ENCODE measurements around the gene TAS2R16. TPM values are rescaled to one million over a fixed set of nuclear protein-coding genes. Genes with fewer than 3 reads are reported as not detected.

The TAS2R16 gene
- total and polyA plus RNA-seq, 2 donors (not counting 3 experiments of a cell fraction or from before 2014, with no cell fraction given): not detected

DNA sequence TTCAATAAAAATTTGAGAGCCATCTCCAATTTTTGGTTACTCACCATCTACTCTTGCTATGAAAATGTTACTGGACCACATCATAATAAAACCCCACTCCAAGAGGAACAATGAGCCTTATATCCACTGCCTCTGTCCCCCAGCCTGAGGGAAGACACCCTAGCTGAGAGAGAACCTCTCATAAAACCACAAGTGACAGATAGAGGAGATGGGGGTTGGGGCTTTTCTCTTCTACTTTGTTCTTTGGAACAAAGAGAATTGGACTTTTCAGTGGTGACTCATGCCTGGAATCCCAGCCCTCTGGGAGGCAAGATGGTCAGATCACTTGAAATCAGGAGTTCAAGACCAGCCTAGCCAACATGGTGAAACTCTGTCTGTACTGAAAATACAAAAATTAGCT, 27.6 kb upstream of the TAS2R16 start:
- no peak overlapping the region for H2AFZ ChIP-seq (ENCODE audit: low read depth, low read length)
- H3K36me3 ChIP-seq (ENCODE audit: control insufficient read depth in 2 of 2, extremely low read depth in 1 of 2, insufficient read depth in 2 of 2, low read length in 2 of 2): no peaks in the 10 kb centered on the region
- FAIRE-seq: no peak
- H3K79me2 ChIP-seq (ENCODE audit: control insufficient read depth, insufficient read depth, low read length): no peaks in the 10 kb centered on the region
- dilution Hi-C loops (cut with MboI; ENCODE audit: extremely low pct_ligation_motif_present, low sequenced_read_pairs): no loop called here
- BruUV-seq (replicated peaks): no TSS peak
- no peak overlapping the region for H3K9ac ChIP-seq (replicated peaks; ENCODE audit: extremely low read depth, insufficient read depth, low read length)
- intact Hi-C loops (cut with micrococcal nuclease): no loop called here
- TF ChIP-seq JUN (IDR thresholded peaks at IDR 0.05; ENCODE audit: borderline replicate concordance, insufficient read depth, insufficient read length, low read depth): no peak
- no peak for TF ChIP-seq MAX (IDR thresholded peaks at IDR 0.05; ENCODE audit: insufficient read depth, insufficient read length)
- TF ChIP-seq, protein P1, sequence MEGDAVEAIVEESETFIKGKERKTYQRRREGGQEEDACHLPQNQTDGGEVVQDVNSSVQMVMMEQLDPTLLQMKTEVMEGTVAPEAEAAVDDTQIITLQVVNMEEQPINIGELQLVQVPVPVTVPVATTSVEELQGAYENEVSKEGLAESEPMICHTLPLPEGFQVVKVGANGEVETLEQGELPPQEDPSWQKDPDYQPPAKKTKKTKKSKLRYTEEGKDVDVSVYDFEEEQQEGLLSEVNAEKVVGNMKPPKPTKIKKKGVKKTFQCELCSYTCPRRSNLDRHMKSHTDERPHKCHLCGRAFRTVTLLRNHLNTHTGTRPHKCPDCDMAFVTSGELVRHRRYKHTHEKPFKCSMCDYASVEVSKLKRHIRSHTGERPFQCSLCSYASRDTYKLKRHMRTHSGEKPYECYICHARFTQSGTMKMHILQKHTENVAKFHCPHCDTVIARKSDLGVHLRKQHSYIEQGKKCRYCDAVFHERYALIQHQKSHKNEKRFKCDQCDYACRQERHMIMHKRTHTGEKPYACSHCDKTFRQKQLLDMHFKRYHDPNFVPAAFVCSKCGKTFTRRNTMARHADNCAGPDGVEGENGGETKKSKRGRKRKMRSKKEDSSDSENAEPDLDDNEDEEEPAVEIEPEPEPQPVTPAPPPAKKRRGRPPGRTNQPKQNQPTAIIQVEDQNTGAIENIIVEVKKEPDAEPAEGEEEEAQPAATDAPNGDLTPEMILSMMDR (IDR thresholded peaks at IDR 0.05; ENCODE audit: extremely low read depth in 1 of 2, insufficient read depth in 1 of 2, low read depth in 1 of 2, low read length in 2 of 2): no peak
- no peak for TF ChIP-seq FOS (IDR thresholded peaks at IDR 0.05; ENCODE audit: borderline replicate concordance, insufficient read depth, low read length)
- TF ChIP-seq MYC (IDR thresholded peaks at IDR 0.05; ENCODE audit: low read depth, low read length): no peak
- no peak for TF ChIP-seq EZH2 (IDR thresholded peaks at IDR 0.05; ENCODE audit: borderline replicate concordance, low read depth, low read length, severe bottlenecking)
- no peak for TF ChIP-seq POLR2A (IDR thresholded peaks at IDR 0.05; ENCODE audit: low read depth, low read length)
- no peak for TF ChIP-seq POLR2AphosphoS5 (IDR thresholded peaks at IDR 0.05; ENCODE audit: insufficient read depth, low read depth, low read length)
- TF ChIP-seq GATA2 (IDR thresholded peaks at IDR 0.05; ENCODE audit: insufficient read depth, insufficient read length, low read depth, low read length): no peak
- ChIA-PET CTCF (no interaction called here), POLR2A (no interaction called here)
- H4K20me1 ChIP-seq (replicated peaks; ENCODE audit: control insufficient read depth, extremely low read depth, insufficient read depth, low read length): no peaks in the 10 kb centered on the region
- no peak overlapping the region for H3K4me2 ChIP-seq (ENCODE audit: insufficient read depth, low read length)
- H3K9me1 ChIP-seq (replicated peaks; ENCODE audit: control insufficient read depth, extremely low read depth, insufficient read depth, low read length): no peaks in the 10 kb centered on the region
- DNase-seq (ENCODE audit: low read depth, low spot score): no peak
- no peak overlapping the region for H3K4me3 ChIP-seq (replicated peaks in 1 of 3; ENCODE audit: insufficient read depth in 1 of 3, low read depth in 1 of 3, low read length in 3 of 3)
- peaks cover 19% of the 10 kb centered on the region for H3K4me1 ChIP-seq (ENCODE audit: control insufficient read depth, extremely low read depth, insufficient read depth, low read length)
- H3K9me3 ChIP-seq (replicated peaks; ENCODE audit: control insufficient read depth, insufficient read depth, low read length): no peaks in the 10 kb centered on the region
- no peaks in the 10 kb centered on the region for H3K27me3 ChIP-seq (ENCODE audit: control insufficient read depth in 2 of 2, insufficient read depth in 2 of 2, low read length in 2 of 2)
- H3K27ac ChIP-seq (ENCODE audit: insufficient read depth, low read depth, low read length): no peak overlapping the region
